Muscle layer of colon (tissue), 2 donors: Measurements from ENCODE around the gene NAA80.
A peak's percentile ranks its signal among the peaks of the same experiment; 100 is the strongest.

Source experiments
- H3K27ac ChIP-seq: one replicate; pipeline ENCODE4 v1.7.0; 2013; ENCODE audit warnings: low read depth, mild to moderate bottlenecking, low read length, moderate library complexity
- H3K27me3 ChIP-seq, 2 donors: one replicate each; pipeline ENCODE4 v1.7.0; 2013; ENCODE audit warnings: low read length in 2 of 2, mild to moderate bottlenecking in 2 of 2; ENCODE audit not compliant: insufficient read depth in 2 of 2, control insufficient read depth in 1 of 2
- H3K36me3 ChIP-seq: one replicate; pipeline ENCODE4 v1.7.0; 2013; ENCODE audit warnings: mild to moderate bottlenecking, low read length; ENCODE audit not compliant: insufficient read depth
- H3K4me1 ChIP-seq: one replicate; pipeline ENCODE4 v1.7.0; 2013; ENCODE audit warnings: mild to moderate bottlenecking, low read length; ENCODE audit not compliant: insufficient read depth
- H3K4me3 ChIP-seq, 2 donors: one replicate each; pipeline ENCODE4 v1.7.0; 2013; ENCODE audit warnings: low read length in 2 of 2, low read depth in 1 of 2, mild to moderate bottlenecking in 1 of 2, moderate library complexity in 1 of 2
- H3K9ac ChIP-seq: one replicate; pipeline ENCODE4 v1.7.0; 2013; ENCODE audit warnings: low read length
- H3K9me3 ChIP-seq: one replicate; pipeline ENCODE4 v1.7.0; 2013; ENCODE audit warnings: mild to moderate bottlenecking, low read length
- donor health status: abdominal sarcoma.
- donor health status: Adenocarcinoma of cecum.

Gene NAA80

GRCh38 chr3:50339485-50340146 is 40.4 kb upstream of the NAA80 start:
- no peaks in the 10 kb centered on the region for H3K36me3 ChIP-seq
- peak overlapping the region; percentile 6 for H3K27ac ChIP-seq
- no peak overlapping the region for H3K9ac ChIP-seq
- no peaks in the 10 kb centered on the region for H3K27me3 ChIP-seq
- peaks cover 42% of the 10 kb centered on the region for H3K4me1 ChIP-seq
- H3K9me3 ChIP-seq = no peaks in the 10 kb centered on the region
- peak overlapping the region; percentile 29 to 58 for H3K4me3 ChIP-seq

GRCh38 chr3:50338965-50339364 is 39.8 kb upstream of the NAA80 start:
- Histone ChIP-seq H3K27me3 (no peaks in the 10 kb centered on the region), H3K9ac (no peak overlapping the region), H3K27ac (peak overlapping the region; percentile 91), H3K9me3 (no peaks in the 10 kb centered on the region), H3K4me3 (peak overlapping the region in 1 of 2 donors; percentile 4), H3K36me3 (peaks cover 6% of the 10 kb centered on the region), H3K4me1 (peaks cover 48% of the 10 kb centered on the region)

GRCh38 chr3:50337175-50337861 is 38.1 kb upstream of the NAA80 start:
- no peaks in the 10 kb centered on the region for H3K27me3 ChIP-seq
- H3K36me3 ChIP-seq = peaks cover 10% of the 10 kb centered on the region
- H3K9me3 ChIP-seq = no peaks in the 10 kb centered on the region
- H3K4me3 ChIP-seq = peak overlapping the region; percentile 76 to 81
- peaks cover 50% of the 10 kb centered on the region for H3K4me1 ChIP-seq
- H3K9ac ChIP-seq = peak overlapping the region; percentile 78
- peak overlapping the region; percentile 91 for H3K27ac ChIP-seq

- no peaks in the 10 kb centered on the region for H3K9me3 ChIP-seq
- peak overlapping the region; percentile 74 for H3K9ac ChIP-seq
- H3K27ac ChIP-seq = peak overlapping the region; percentile 91
- H3K4me1 ChIP-seq = peaks cover 49% of the 10 kb centered on the region
- no peaks in the 10 kb centered on the region for H3K27me3 ChIP-seq
- H3K4me3 ChIP-seq = peak overlapping the region; percentile 76 to 81
- peaks cover 17% of the 10 kb centered on the region for H3K36me3 ChIP-seq
These were observed 37.4 kb upstream of the NAA80 start for GRCh38 chr3:50336452-50337174.

- no peaks in the 10 kb centered on the region for H3K27me3 ChIP-seq
- peaks cover 34% of the 10 kb centered on the region for H3K4me1 ChIP-seq
- peaks cover 38% of the 10 kb centered on the region for H3K36me3 ChIP-seq
- no peak overlapping the region for H3K9ac ChIP-seq
- H3K4me3 ChIP-seq = no peak overlapping the region
- peak overlapping the region; percentile 14 for H3K27ac ChIP-seq
- no peaks in the 10 kb centered on the region for H3K9me3 ChIP-seq
These were observed 35.3 kb upstream of the NAA80 start for GRCh38 chr3:50334339-50335075.

- Histone ChIP-seq H3K4me3 (no peak overlapping the region), H3K4me1 (peaks cover 33% of the 10 kb centered on the region)
These were observed 34.6 kb upstream of the NAA80 start for GRCh38 chr3:50333744-50334328.

GRCh38 chr3:50331364-50331907 is 32.2 kb upstream of the NAA80 start:
- Histone ChIP-seq H3K4me1 (peaks cover 39% of the 10 kb centered on the region), H3K27me3 (no peaks in the 10 kb centered on the region), H3K36me3 (peaks cover 42% of the 10 kb centered on the region), H3K9ac (no peak overlapping the region), H3K9me3 (no peaks in the 10 kb centered on the region), H3K4me3 (no peak overlapping the region), H3K27ac (no peak overlapping the region)

More at GRCh38 chr3:50333744-50334328, 34.6 kb upstream of the NAA80 start:
- Histone ChIP-seq H3K27ac (no peak overlapping the region), H3K36me3 (peaks cover 42% of the 10 kb centered on the region), H3K9me3 (no peaks in the 10 kb centered on the region), H3K27me3 (no peaks in the 10 kb centered on the region), H3K9ac (no peak overlapping the region)

GRCh38 chr3:50330330-50330729 is 31.1 kb upstream of the NAA80 start:
- peaks cover 47% of the 10 kb centered on the region for H3K36me3 ChIP-seq
- no peak overlapping the region for H3K9ac ChIP-seq
- no peaks in the 10 kb centered on the region for H3K9me3 ChIP-seq
- H3K27me3 ChIP-seq = no peaks in the 10 kb centered on the region
- no peak overlapping the region for H3K27ac ChIP-seq
- no peak overlapping the region for H3K4me3 ChIP-seq
- H3K4me1 ChIP-seq = peaks cover 29% of the 10 kb centered on the region

GRCh38 chr3:50327943-50328691 is 28.9 kb upstream of the NAA80 start, which contains the start of gene TUSC2:
Gene TUSC2 (minus strand): TSS chr3:50328223. CDS start chr3:50328099, 124 bp downstream.
- peak within 1 kb of the TSS; percentile 83 for H3K27ac ChIP-seq
- H3K4me1 ChIP-seq = peaks cover 25% of the 10 kb centered on the region
- H3K36me3 ChIP-seq = peaks cover 44% of the 10 kb centered on the region
- no peaks in the 10 kb centered on the region for H3K27me3 ChIP-seq
- no peaks in the 10 kb centered on the region for H3K9me3 ChIP-seq
- H3K9ac ChIP-seq = peak within 1 kb of the TSS; percentile 78
- peak within 1 kb of the TSS; percentile 86 to 91 for H3K4me3 ChIP-seq

GRCh38 chr3:50327129-50327528 is 27.9 kb upstream of the NAA80 start:
- Histone ChIP-seq H3K9me3 (no peaks in the 10 kb centered on the region), H3K27ac (no peak overlapping the region), H3K4me3 (peak overlapping the region; percentile 86 to 91), H3K27me3 (no peaks in the 10 kb centered on the region), H3K4me1 (peaks cover 31% of the 10 kb centered on the region), H3K36me3 (peaks cover 39% of the 10 kb centered on the region), H3K9ac (peak overlapping the region; percentile 78)
